Keratinocyte (primary cell): Measurements from ENCODE around the gene ABCC4. TPM values are rescaled to one million over a fixed set of nuclear protein-coding genes. Genes with fewer than 3 reads are reported as not detected.

Experiments used
- DNase-seq: peaks from one replicate; pipeline ENCODE4 v3.0.0-alpha.2; 2011; ENCODE audit warnings: low read depth, missing footprints, low spot score
- FAIRE-seq: peaks from 2 replicates; lab custom pipeline; 2011; peaks lifted over from hg19 to GRCh38; lab: Jason Lieb, UNC
- H2AFZ ChIP-seq: 2 replicates; pipeline ENCODE4 v1.6.0; 2012; ENCODE audit warnings: low read length, control low read depth, inconsistent platforms; ENCODE audit not compliant: control insufficient read depth
- H3K27ac ChIP-seq: 2 replicates; pipeline ENCODE4 v1.5.1; 2011; ENCODE audit warnings: low read length; ENCODE audit not compliant: control insufficient read depth, insufficient read depth
- H3K27me3 ChIP-seq: 3 replicates; pipeline ENCODE4 v1.6.0; 2011; ENCODE audit warnings: low read length; ENCODE audit not compliant: control insufficient read depth, insufficient read depth; ENCODE audit errors: extremely low read depth
- H3K36me3 ChIP-seq, 2 experiments: 2 replicates in 1 of 2; 3 replicates in 1 of 2; pipeline ENCODE4 v1.5.1; 2011; ENCODE audit warnings: low read length in 2 of 2, mild to moderate bottlenecking in 1 of 2; ENCODE audit not compliant: control insufficient read depth in 2 of 2, insufficient read depth in 2 of 2; ENCODE audit errors: extremely low read depth in 1 of 2
- H3K4me1 ChIP-seq: 3 replicates; pipeline ENCODE4 v1.5.1; 2011; ENCODE audit warnings: low read length; ENCODE audit not compliant: control insufficient read depth, insufficient read depth; ENCODE audit errors: extremely low read depth
- H3K4me2 ChIP-seq: 3 replicates; pipeline ENCODE4 v1.6.0; 2011; ENCODE audit warnings: low read depth, low read length; ENCODE audit not compliant: control insufficient read depth, insufficient read depth; ENCODE audit errors: extremely low read depth
- H3K4me3 ChIP-seq, 3 experiments: fragments of 200-600 bp in 1 of 3; sonication (generic) in 1 of 3; 2 replicates in 2 of 3; 3 replicates in 1 of 3; pipeline ENCODE4 v1.5.1; 2011 to 2016; ENCODE audit warnings: low read length in 3 of 3, mild to moderate bottlenecking in 3 of 3, control low read depth in 2 of 3, inconsistent platforms in 1 of 3, low read depth in 1 of 3, mixed read lengths in 1 of 3, mixed run types in 1 of 3, moderate library complexity in 1 of 3; ENCODE audit not compliant: control insufficient read depth in 2 of 3, insufficient read depth in 2 of 3; ENCODE audit errors: extremely low read depth in 1 of 3
- H3K79me2 ChIP-seq: 2 replicates; pipeline ENCODE4 v1.6.0; 2012; ENCODE audit warnings: low read length; ENCODE audit not compliant: control insufficient read depth, insufficient read depth
- H3K9ac ChIP-seq: 3 replicates; pipeline ENCODE4 v1.6.0; 2011; ENCODE audit warnings: low read length; ENCODE audit not compliant: control insufficient read depth, insufficient read depth; ENCODE audit errors: extremely low read depth
- H3K9me1 ChIP-seq: 3 replicates; pipeline ENCODE4 v1.6.0; 2011; ENCODE audit warnings: low read length; ENCODE audit not compliant: control insufficient read depth, insufficient read depth; ENCODE audit errors: extremely low read depth
- H3K9me3 ChIP-seq: 2 replicates; pipeline ENCODE4 v1.5.1; 2012; ENCODE audit warnings: low read depth, low read length; ENCODE audit not compliant: control insufficient read depth
- H4K20me1 ChIP-seq: 3 replicates; pipeline ENCODE4 v1.6.0; 2011; ENCODE audit warnings: low read length; ENCODE audit not compliant: control insufficient read depth, insufficient read depth; ENCODE audit errors: extremely low read depth
- CTCF ChIP-seq, 3 experiments: IDR thresholded peaks in 1 of 3; conservative IDR thresholded peaks in 1 of 3; optimal IDR thresholded peaks in 1 of 3; 2 replicates in 2 of 3; 3 replicates in 1 of 3; pipeline versions ENCODE3 to v1.5.1; 2011; ENCODE audit warnings: low read length in 3 of 3, mild to moderate bottlenecking in 3 of 3, moderate library complexity in 2 of 3, control low read depth in 1 of 3, inconsistent platforms in 1 of 3; ENCODE audit not compliant: insufficient read depth in 2 of 3; ENCODE audit errors: extremely low read depth in 1 of 3
- EZH2 ChIP-seq: IDR thresholded peaks from one replicate; pipeline ENCODE4 v1.6.1; 2012; ENCODE audit warnings: inconsistent platforms, mild to moderate bottlenecking, low read length, moderate library complexity
- dilution Hi-C: fragments of 300-500 bp; cut with MboI; formaldehyde crosslinking; loops from one replicate; pipeline ENCODE4 v1.7.0; 2020; ENCODE audit warnings: low sequenced_read_pairs; ENCODE audit not compliant: extremely low pct_ligation_motif_present
- polyA plus RNA-seq, 5 experiments: library from polyadenylated mRNA; depleted of rRNA in 3 of 5; stranded (reverse) in 3 of 5; stranded (forward) in 1 of 5; unstranded in 1 of 5; fragments of >200 nt; gene quantifications; 1 replicate in 1 of 5; 2 replicates in 3 of 5; 3 replicates in 1 of 5; pipeline versions ENCODE4 v1.2.1 to v1.2.3, GENCODE V29; 2011 to 2012; ENCODE audit warnings: missing spikeins in 2 of 5, low read depth in 1 of 5, low replicate concordance in 1 of 5

Gene ABCC4
- polyA plus RNA-seq, 1 donor (not counting 4 experiments of a cell fraction or from before 2014, with no cell fraction given), result 13.8 TPM

DNA sequence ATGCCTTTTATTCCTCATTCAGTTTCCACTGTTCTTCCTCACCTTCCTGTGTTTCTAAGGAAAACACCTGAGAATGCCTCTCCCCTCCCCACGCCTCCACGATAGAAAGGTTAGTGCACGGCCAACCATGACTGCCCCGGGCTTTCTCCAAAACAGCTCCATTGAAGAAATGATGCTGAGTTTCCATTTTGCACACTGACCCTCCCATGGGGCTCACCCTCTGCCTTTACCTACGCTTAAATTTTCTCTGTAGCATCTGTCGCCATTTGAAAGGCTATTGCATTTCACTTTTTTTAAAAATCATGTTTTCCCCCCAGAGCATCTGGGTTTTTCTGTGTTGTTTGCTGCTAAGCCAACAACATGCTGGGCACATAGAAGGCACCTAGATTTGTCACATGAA lies 48.2 kb downstream of the ABCC4 start:
- FAIRE-seq, result no peak
- Histone ChIP-seq H3K9ac (no peak overlapping the region), H3K36me3 (no peaks in the 10 kb centered on the region), H3K4me2 (no peak overlapping the region), H3K27me3 (no peaks in the 10 kb centered on the region), H4K20me1 (no peaks in the 10 kb centered on the region), H2AFZ (no peak overlapping the region), H3K9me3 (no peaks in the 10 kb centered on the region), H3K4me1 (peaks cover 31% of the 10 kb centered on the region), H3K4me3 (no peak overlapping the region), H3K79me2 (peaks cover 7% of the 10 kb centered on the region), H3K27ac (no peak overlapping the region), H3K9me1 (peaks cover 2% of the 10 kb centered on the region)
- no peak for DNase-seq
- TF ChIP-seq EZH2 (no peak), CTCF (optimal IDR thresholded peaks at IDR 0.05 in 1 of 3, IDR thresholded peaks at IDR 0.05 in 1 of 3, conservative IDR thresholded peaks at IDR 0.05 in 1 of 3; ENCODE audit: extremely low read depth in 1 of 3, insufficient read depth in 2 of 3, low read length in 3 of 3) (no peak)
- dilution Hi-C loops, result no loop called here

DNA sequence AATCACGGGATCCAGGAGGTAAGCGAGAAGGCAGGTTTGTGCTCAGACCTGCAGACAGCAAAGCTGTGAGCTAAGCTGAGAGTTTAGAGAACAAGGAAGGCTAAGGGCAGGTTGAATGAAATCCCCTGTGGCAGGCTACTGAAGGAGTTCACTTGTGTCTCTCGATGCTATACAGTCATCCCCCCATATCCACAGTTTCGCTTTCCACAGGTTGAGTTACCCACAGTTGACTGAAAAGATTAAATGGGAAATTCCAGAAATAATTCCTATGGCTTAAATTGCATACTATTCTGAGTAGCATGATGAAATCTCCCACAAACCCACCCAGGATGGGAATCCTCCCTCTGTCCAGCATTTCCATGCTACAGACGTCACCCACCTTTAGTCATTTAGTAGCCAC lies 49.6 kb downstream of the ABCC4 start:
- H3K27ac ChIP-seq, result peak overlapping the region; percentile 23
- H3K9me1 ChIP-seq, result peaks cover 2% of the 10 kb centered on the region
- H2AFZ ChIP-seq, result no peak overlapping the region
- H3K36me3 ChIP-seq, result peaks cover 0 to 3% of the 10 kb centered on the region in 2 experiments
- no peaks in the 10 kb centered on the region for H4K20me1 ChIP-seq
- dilution Hi-C loops, result no loop called here
- no peak overlapping the region for H3K4me2 ChIP-seq
- no peaks in the 10 kb centered on the region for H3K9me3 ChIP-seq
- H3K4me3 ChIP-seq, result no peak overlapping the region
- peak; percentile 53 for FAIRE-seq
- peaks cover 31% of the 10 kb centered on the region for H3K4me1 ChIP-seq
- peaks cover 7% of the 10 kb centered on the region for H3K79me2 ChIP-seq
- no peak overlapping the region for H3K9ac ChIP-seq
- DNase-seq, result no peak
- H3K27me3 ChIP-seq, result no peaks in the 10 kb centered on the region
- TF ChIP-seq EZH2, result no peak
- no peak for TF ChIP-seq CTCF (optimal IDR thresholded peaks at IDR 0.05 in 1 of 3, IDR thresholded peaks at IDR 0.05 in 1 of 3, conservative IDR thresholded peaks at IDR 0.05 in 1 of 3; ENCODE audit: extremely low read depth in 1 of 3, insufficient read depth in 2 of 3, low read length in 3 of 3)
